DLD1 (cell line): ENCODE results near the gene SLC25A46.
"Not testable (repeated sequence)": the region's sequence is repeated elsewhere in the genome, so short reads cannot be mapped to it uniquely, and the experiment has no call there.

Experiments used
- in situ Hi-C: cut with HindIII; loops from 2 replicates; pipeline ENCODE4 v1.10.0; 2017; ENCODE audit warnings: low sequenced_read_pairs

Gene SLC25A46

GRCh38 chr5:110754181-110754580, 15.4 kb downstream of the SLC25A46 start:
- in situ Hi-C loops = no loop called here

DNA sequence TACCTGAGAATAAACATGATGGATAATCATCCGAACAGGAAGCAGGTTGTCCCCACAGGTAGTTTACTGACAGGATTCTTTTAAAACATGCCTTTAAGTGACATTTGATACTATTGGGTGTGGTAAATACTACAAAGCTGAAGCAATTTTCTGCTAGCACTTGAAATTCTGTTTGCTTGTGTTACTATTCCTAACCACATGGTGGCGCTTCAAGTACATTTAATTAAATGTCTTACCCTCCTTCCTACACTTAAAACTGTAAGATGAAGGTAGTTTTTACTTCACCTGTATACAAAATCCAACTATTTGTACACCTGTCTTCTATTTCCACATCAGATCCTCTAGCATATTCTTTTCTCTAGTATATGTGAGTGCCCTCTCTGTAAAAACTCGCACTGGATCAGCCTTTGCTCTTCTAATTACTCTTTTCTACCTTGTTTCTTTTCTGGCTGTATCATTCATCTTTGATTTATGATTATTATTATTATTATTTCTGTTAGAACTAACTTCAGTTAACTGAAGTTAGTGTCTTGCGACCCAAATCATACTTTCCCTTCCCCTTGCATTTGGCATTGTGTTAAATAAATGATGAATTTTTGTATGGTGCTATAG, 18.4 kb downstream of the SLC25A46 start:
- in situ Hi-C loops = no loop called here

- in situ Hi-C loops = no loop called here
These were observed 21.4 kb downstream of the SLC25A46 start for GRCh38 chr5:110760158-110760557.

GRCh38 chr5:110768138-110768860, 29.5 kb downstream of the SLC25A46 start:
- in situ Hi-C loops = no loop called here

DNA sequence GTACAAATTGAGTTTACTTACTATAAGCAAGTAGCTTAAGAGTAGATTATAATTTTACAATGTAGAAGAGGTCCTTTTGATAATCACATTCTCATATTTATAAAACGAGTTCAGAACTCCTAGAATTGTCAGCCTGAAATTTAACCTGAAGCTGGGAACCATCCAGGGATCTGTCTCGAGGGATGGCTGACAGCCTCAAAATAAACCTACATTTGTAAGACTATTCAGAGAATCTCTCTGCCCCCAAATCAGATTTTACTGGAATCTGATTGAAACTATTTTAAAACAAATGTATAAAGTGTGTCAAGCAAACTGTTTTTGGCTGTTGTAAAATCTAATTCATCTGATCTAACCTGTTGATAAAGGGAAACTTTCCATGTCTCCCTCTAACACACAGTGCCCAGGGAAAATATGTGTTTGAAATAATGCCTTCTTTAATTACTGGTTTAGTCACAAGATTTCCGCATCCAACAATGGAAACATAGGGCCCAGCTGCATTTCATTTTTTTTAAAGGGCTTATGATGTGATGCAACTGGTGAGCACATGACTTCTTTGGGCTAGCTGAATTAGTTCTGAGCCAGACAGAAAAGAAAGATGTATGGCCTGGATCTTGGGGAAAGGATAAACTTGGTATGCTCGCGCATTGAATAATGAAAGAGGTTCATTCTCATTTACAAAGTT, 30.3 kb downstream of the SLC25A46 start:
- in situ Hi-C loops = no loop called here

GRCh38 chr5:110770286-110770685, 31.5 kb downstream of the SLC25A46 start:
- in situ Hi-C loops = no loop called here

DNA sequence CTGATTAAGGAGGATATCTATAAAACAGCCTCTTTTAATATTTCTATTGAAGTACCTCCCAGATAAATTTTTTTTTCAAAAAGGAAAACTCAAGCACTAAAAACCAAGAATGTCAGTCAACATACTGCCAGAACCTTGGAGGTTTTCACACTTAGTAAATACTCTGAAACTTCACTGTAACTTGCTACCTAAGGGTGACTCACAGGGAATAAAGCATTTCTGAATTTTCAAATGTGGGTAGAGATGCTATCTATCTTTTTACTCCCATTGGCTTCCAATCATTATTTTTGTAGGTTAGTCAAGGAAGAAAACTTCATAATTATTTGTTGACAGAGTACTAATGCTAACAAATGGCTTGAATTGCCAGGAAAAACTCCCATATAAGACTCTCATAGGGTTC, 46.1 kb downstream of the SLC25A46 start:
- in situ Hi-C loops = no loop called here

GRCh38 chr5:110785356-110785755, 46.5 kb downstream of the SLC25A46 start:
- in situ Hi-C loops = no loop called here

- in situ Hi-C loops = not testable (repeated sequence)
These were observed 49.2 kb downstream of the SLC25A46 start for GRCh38 chr5:110788006-110788405.

GRCh38 chr5:110790673-110791072, 51.9 kb downstream of the SLC25A46 start:
- in situ Hi-C loops = no loop called here

GRCh38 chr5:110802998-110803397, 64.2 kb downstream of the SLC25A46 start:
- in situ Hi-C loops = no loop called here

- in situ Hi-C loops = no loop called here
These were observed 64.9 kb downstream of the SLC25A46 start for GRCh38 chr5:110803467-110804326.

GRCh38 chr5:110807169-110807568, 68.4 kb downstream of the SLC25A46 start:
- in situ Hi-C loops = no loop called here

GRCh38 chr5:110809006-110809405, 70.2 kb downstream of the SLC25A46 start:
- in situ Hi-C loops = no loop called here
